Measurements from ENCODE around the gene LDB3.

Gene LDB3

DNA sequence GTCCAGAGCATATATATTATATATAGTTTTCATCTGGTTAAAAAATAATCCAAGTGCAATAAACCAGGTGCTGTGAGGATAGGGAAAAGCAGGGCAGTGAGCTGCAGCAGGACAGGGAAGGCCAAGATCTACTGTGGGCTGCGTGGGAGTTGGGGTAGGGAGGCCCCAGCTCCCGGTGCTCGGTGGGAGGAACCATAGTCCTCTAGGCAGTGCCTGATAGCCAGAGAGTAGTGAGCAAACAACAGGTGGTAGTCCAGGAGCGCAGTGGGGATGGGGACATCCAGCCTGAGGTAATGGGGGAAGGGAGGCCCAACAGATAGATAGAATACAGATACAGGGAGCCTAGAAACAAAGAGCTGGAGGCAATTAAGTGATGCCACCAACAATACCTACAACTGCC lies 84.0 kb downstream of the LDB3 start:
- Histone ChIP-seq H3K4me3 (ENCODE audit: low read length) (no peak overlapping the region), H3K4me1 (ENCODE audit: control insufficient read depth, insufficient read depth, low read length) (peaks cover 25% of the 10 kb centered on the region)

DNA sequence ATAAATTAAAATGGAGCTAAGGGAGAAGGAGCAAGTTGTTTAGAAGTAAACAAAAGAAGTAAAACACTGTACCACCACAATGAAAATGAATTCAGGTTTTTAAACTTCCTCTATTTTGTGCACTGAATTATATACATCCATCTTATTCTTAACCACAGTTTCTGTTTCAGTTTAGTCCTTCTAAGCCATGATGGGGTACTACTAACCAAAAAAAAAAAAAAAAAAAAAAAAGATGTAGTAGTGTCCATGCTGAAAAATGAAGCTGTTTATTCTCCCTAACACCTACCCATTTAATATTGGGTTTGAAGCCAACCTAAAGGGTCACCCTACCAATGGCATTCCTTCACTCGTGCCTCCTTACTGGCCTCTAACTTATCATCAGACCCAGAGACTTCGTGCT lies 84.7 kb downstream of the LDB3 start:
- no peak overlapping the region for H3K4me2 ChIP-seq (ENCODE audit: low read length)
- no peak overlapping the region for H3K4me3 ChIP-seq (ENCODE audit: low read length)
- H3K36me3 ChIP-seq (ENCODE audit: insufficient read depth, low read length) = no peaks in the 10 kb centered on the region
- peaks cover 20% of the 10 kb centered on the region for H3K4me1 ChIP-seq (ENCODE audit: control insufficient read depth, insufficient read depth, low read length)
- H3K9ac ChIP-seq (ENCODE audit: low read depth, low read length) = no peak overlapping the region
- no peaks in the 10 kb centered on the region for H3K9me3 ChIP-seq (replicated peaks; ENCODE audit: low read length)
- no peaks in the 10 kb centered on the region for H3K27me3 ChIP-seq (ENCODE audit: control insufficient read depth, insufficient read depth, low read length)

More for the DNA sequence above, 84.0 kb downstream of the LDB3 start:
- H3K9ac ChIP-seq (ENCODE audit: low read depth, low read length) = no peak overlapping the region
- no peak overlapping the region for H3K4me2 ChIP-seq (ENCODE audit: low read length)
- no peaks in the 10 kb centered on the region for H3K27me3 ChIP-seq (ENCODE audit: control insufficient read depth, insufficient read depth, low read length)
- H3K9me3 ChIP-seq (replicated peaks; ENCODE audit: low read length) = no peaks in the 10 kb centered on the region
- no peaks in the 10 kb centered on the region for H3K36me3 ChIP-seq (ENCODE audit: insufficient read depth, low read length)

DNA sequence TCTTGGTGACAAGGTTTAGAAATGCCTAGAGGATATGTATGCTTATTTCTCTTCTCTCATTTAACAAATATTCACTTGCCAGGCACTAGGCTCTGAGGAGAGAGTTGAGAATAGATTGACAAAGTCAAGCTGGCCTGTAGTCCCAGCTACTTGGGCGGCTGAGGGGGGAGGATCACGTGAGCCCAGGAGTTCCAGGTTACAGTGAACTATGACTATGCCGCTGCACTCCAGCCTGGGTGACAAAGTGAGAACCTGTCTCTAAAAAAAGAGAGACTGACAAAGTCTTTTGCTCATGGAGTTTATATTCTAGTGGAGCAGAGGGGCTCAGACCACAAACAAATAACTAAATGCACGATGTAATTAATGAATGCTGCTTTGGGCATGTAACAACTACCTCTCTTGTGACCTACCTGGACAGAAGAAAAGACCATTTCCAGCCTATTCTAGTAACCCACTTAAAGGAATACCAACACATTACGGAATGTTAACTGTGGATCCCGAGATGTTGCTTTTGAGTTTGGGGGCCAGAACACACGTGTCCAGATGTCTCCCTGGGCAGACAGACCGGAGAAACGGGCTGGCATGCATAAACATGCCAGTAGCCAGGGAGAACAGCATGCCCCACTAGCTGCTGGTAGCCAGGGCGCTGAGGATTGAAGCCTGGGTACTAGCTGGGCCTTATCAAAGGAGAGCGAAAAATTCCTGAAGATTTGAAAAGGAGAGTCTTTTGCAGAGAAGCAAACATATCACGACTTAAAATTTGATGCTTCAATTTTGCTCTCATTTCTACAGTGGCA lies 85.5 kb downstream of the LDB3 start:
- Histone ChIP-seq H3K4me1 (ENCODE audit: control insufficient read depth, insufficient read depth, low read length) (peaks cover 15% of the 10 kb centered on the region), H3K9me3 (replicated peaks; ENCODE audit: low read length) (no peaks in the 10 kb centered on the region), H3K27me3 (ENCODE audit: control insufficient read depth, insufficient read depth, low read length) (no peaks in the 10 kb centered on the region), H3K4me3 (ENCODE audit: low read length) (no peak overlapping the region), H3K4me2 (ENCODE audit: low read length) (peak overlapping the region; percentile 49), H3K9ac (ENCODE audit: low read depth, low read length) (no peak overlapping the region), H3K36me3 (ENCODE audit: insufficient read depth, low read length) (no peaks in the 10 kb centered on the region)

DNA sequence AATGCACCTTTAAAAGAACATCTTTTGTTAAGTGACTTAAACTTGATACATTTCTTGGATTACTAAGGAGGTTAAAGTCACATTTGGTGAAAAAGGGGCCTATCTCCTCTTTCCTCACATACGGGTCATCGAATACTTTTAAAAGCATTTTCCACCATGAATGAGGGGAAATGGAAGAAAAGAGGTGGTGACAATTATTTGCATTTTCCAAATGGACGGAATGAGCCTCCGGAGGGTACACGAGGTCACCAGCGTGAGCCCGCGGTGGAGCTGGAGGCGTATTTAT lies 87.1 kb downstream of the LDB3 start:
- Histone ChIP-seq H3K9me3 (replicated peaks; ENCODE audit: low read length) (no peaks in the 10 kb centered on the region), H3K9ac (ENCODE audit: low read depth, low read length) (peak overlapping the region; percentile 98), H3K27me3 (ENCODE audit: control insufficient read depth, insufficient read depth, low read length) (no peaks in the 10 kb centered on the region), H3K4me1 (ENCODE audit: control insufficient read depth, insufficient read depth, low read length) (peaks cover 23% of the 10 kb centered on the region), H3K4me2 (ENCODE audit: low read length) (peak overlapping the region; percentile 95), H3K36me3 (ENCODE audit: insufficient read depth, low read length) (no peaks in the 10 kb centered on the region), H3K4me3 (ENCODE audit: low read length) (peak overlapping the region; percentile 84)

- peaks cover 23% of the 10 kb centered on the region for H3K4me1 ChIP-seq (ENCODE audit: control insufficient read depth, insufficient read depth, low read length)
- no peaks in the 10 kb centered on the region for H3K36me3 ChIP-seq (ENCODE audit: insufficient read depth, low read length)
- no peaks in the 10 kb centered on the region for H3K27me3 ChIP-seq (ENCODE audit: control insufficient read depth, insufficient read depth, low read length)
- peak overlapping the region; percentile 95 for H3K4me2 ChIP-seq (ENCODE audit: low read length)
- no peaks in the 10 kb centered on the region for H3K9me3 ChIP-seq (replicated peaks; ENCODE audit: low read length)
- H3K4me3 ChIP-seq (ENCODE audit: low read length) = peak overlapping the region; percentile 84
- H3K9ac ChIP-seq (ENCODE audit: low read depth, low read length) = peak overlapping the region; percentile 98
Measured at GRCh38 chr10:86755740-86756510, 87.6 kb downstream of the LDB3 start.

GRCh38 chr10:86756511-86757112 lies 88.3 kb downstream of the LDB3 start, which contains the start of gene BMPR1A:
Gene BMPR1A (plus strand): TSS chr10:86756619. CDS start chr10:86876019, 119,400 bp downstream.
- Histone ChIP-seq H3K4me1 (ENCODE audit: control insufficient read depth, insufficient read depth, low read length) (peaks cover 23% of the 10 kb centered on the region), H3K9ac (ENCODE audit: low read depth, low read length) (peak within 1 kb of the TSS; percentile 98), H3K36me3 (ENCODE audit: insufficient read depth, low read length) (no peaks in the 10 kb centered on the region), H3K9me3 (replicated peaks; ENCODE audit: low read length) (no peaks in the 10 kb centered on the region), H3K27me3 (ENCODE audit: control insufficient read depth, insufficient read depth, low read length) (no peaks in the 10 kb centered on the region), H3K4me2 (ENCODE audit: low read length) (peak within 1 kb of the TSS; percentile 95), H3K4me3 (ENCODE audit: low read length) (peak within 1 kb of the TSS; percentile 94)

GRCh38 chr10:86757113-86757972 lies 89.0 kb downstream of the LDB3 start:
- Histone ChIP-seq H3K27me3 (ENCODE audit: control insufficient read depth, insufficient read depth, low read length) (no peaks in the 10 kb centered on the region), H3K9ac (ENCODE audit: low read depth, low read length) (peak overlapping the region; percentile 92), H3K4me2 (ENCODE audit: low read length) (peak overlapping the region; percentile 87), H3K4me1 (ENCODE audit: control insufficient read depth, insufficient read depth, low read length) (peaks cover 23% of the 10 kb centered on the region), H3K4me3 (ENCODE audit: low read length) (peak overlapping the region; percentile 94), H3K9me3 (replicated peaks; ENCODE audit: low read length) (no peaks in the 10 kb centered on the region), H3K36me3 (ENCODE audit: insufficient read depth, low read length) (no peaks in the 10 kb centered on the region)

DNA sequence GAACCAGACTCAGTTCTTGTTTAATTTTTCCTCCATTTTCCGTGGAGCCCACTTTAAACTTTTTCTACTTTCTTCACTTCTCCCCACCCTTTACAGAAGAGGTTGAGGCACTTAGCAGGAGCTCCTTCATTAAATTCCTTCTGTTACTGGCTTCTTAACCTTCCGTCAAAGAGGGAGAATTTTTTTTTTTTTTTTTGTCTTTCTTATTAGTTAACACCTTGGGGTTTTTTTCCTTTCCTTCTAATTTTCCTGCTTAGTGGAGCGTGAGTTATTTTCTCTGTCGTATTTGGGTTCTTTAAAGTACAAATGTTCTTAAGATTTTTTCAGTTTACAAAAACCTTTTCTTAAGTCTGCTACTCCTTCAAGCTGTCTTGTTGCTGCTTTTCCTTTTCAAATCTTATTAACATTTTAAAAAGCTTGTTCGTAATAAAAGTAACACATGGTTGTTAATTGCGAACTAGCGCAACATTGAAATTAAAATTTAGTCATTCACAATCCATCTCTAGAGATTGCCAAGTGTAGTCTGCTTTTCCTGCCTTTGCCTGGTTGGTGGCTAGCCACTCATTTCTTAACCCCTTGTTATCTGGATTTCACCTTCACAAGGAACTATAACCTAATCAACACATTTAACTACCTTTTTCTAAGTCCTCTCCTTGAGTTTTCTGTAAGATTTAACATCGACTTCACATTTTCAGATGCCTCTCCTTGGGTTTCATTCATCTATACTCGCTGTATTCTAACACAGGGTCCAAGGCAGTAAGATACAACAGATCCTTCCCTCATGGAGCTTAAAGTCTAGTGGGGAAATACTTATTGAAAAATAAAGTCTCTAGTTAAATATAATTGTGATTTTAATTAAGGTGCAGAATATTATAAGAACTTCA lies 90.1 kb downstream of the LDB3 start:
- Histone ChIP-seq H3K4me3 (ENCODE audit: low read length) (peak overlapping the region; percentile 94), H3K9me3 (replicated peaks; ENCODE audit: low read length) (no peaks in the 10 kb centered on the region), H3K4me1 (ENCODE audit: control insufficient read depth, insufficient read depth, low read length) (peaks cover 23% of the 10 kb centered on the region), H3K36me3 (ENCODE audit: insufficient read depth, low read length) (no peaks in the 10 kb centered on the region), H3K27me3 (ENCODE audit: control insufficient read depth, insufficient read depth, low read length) (no peaks in the 10 kb centered on the region), H3K4me2 (ENCODE audit: low read length) (peak overlapping the region; percentile 87), H3K9ac (ENCODE audit: low read depth, low read length) (peak overlapping the region; percentile 92)

DNA sequence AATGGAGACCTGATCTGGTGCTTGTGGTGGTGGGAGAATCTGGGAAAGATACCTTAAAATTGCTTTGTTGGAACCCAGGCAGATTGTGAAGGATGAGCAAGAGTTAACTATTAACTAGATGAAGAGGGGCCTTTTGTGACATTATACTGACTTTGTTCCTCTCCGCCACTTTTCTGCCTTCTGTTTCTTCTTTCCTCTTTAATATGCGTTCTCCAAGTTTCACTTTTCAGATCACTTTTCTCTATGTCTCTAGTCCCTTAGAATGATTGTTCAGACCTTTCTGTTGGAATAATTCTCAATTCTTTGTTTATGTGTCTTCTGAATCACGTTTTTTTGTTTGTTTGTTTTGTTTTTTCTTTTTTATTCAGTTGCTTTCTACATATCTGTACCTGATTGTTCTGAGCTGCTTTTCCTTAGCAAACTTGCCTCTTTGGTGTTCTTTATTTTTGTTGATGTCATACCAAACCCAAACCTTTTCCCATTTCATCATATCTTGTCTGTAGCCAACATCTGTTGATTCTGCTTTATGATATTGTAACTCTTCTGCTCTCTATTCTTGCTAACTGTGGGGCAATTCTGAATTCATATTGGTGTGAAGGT lies 90.9 kb downstream of the LDB3 start:
- Histone ChIP-seq H3K9ac (ENCODE audit: low read depth, low read length) (peak overlapping the region; percentile 43), H3K36me3 (ENCODE audit: insufficient read depth, low read length) (no peaks in the 10 kb centered on the region), H3K4me1 (ENCODE audit: control insufficient read depth, insufficient read depth, low read length) (peaks cover 19% of the 10 kb centered on the region), H3K9me3 (replicated peaks; ENCODE audit: low read length) (no peaks in the 10 kb centered on the region), H3K27me3 (ENCODE audit: control insufficient read depth, insufficient read depth, low read length) (no peaks in the 10 kb centered on the region), H3K4me2 (ENCODE audit: low read length) (peak overlapping the region; percentile 87), H3K4me3 (ENCODE audit: low read length) (peak overlapping the region; percentile 94)

- H3K4me1 ChIP-seq (ENCODE audit: control insufficient read depth, insufficient read depth, low read length) = peaks cover 8% of the 10 kb centered on the region
- H3K4me2 ChIP-seq (ENCODE audit: low read length) = no peak overlapping the region
- no peaks in the 10 kb centered on the region for H3K36me3 ChIP-seq (ENCODE audit: insufficient read depth, low read length)
- H3K9me3 ChIP-seq (replicated peaks; ENCODE audit: low read length) = no peaks in the 10 kb centered on the region
- no peak overlapping the region for H3K4me3 ChIP-seq (ENCODE audit: low read length)
- H3K27me3 ChIP-seq (ENCODE audit: control insufficient read depth, insufficient read depth, low read length) = no peaks in the 10 kb centered on the region
- H3K9ac ChIP-seq (ENCODE audit: low read depth, low read length) = no peak overlapping the region
Measured at GRCh38 chr10:86763404-86763803, 95.1 kb downstream of the LDB3 start.
